GM12878 (cell line): ENCODE measurements around the gene RREB1. TPM values are rescaled to one million over a fixed set of nuclear protein-coding genes. Genes with fewer than 3 reads are reported as not detected.

Experiments
- ATF2 ChIP-seq: IDR thresholded peaks from 2 replicates; pipeline ENCODE4 v1.6.1; 2012; ENCODE audit warnings: low read length, inconsistent platforms
- BCL11A ChIP-seq: IDR thresholded peaks from 2 replicates; pipeline ENCODE4 v1.6.1; 2011; ENCODE audit warnings: low read depth, low read length
- IKZF1 ChIP-seq: fragments of 450-650 bp; conservative IDR thresholded peaks from 2 replicates; pipeline ENCODE4 v1.6.1; 2017; ENCODE audit warnings: antibody characterized with exemption, mild to moderate bottlenecking
- JUNB ChIP-seq: IDR thresholded peaks from 2 replicates; pipeline ENCODE4 v1.6.1; 2016; ENCODE audit warnings: antibody characterized with exemption, mild to moderate bottlenecking
- MEF2B ChIP-seq: fragments of 450-650 bp; IDR thresholded peaks from 2 replicates; pipeline ENCODE4 v1.6.1; 2018; ENCODE audit warnings: mild to moderate bottlenecking, moderate library complexity; ENCODE audit not compliant: partially characterized antibody, poor library complexity, severe bottlenecking
- MLLT1 ChIP-seq: fragments of 450-650 bp; IDR thresholded peaks from 2 replicates; pipeline ENCODE4 v1.6.1; 2016; ENCODE audit warnings: mild to moderate bottlenecking
- MTA2 ChIP-seq: fragments of 450-650 bp; IDR thresholded peaks from 2 replicates; pipeline ENCODE4 v1.6.1; 2016; ENCODE audit warnings: low read depth, mild to moderate bottlenecking, moderate library complexity
- NBN ChIP-seq: fragments of 450-650 bp; IDR thresholded peaks from 2 replicates; pipeline ENCODE4 v1.6.1; 2016
- POLR2AphosphoS2 ChIP-seq: IDR thresholded peaks from 2 replicates; pipeline ENCODE4 v1.6.1; 2011; ENCODE audit warnings: low read depth, mild to moderate bottlenecking, low read length, improper control_type of control experiment, moderate library complexity
- PRDM15 ChIP-seq: fragments of 450-650 bp; formaldehyde crosslinking; IDR thresholded peaks from 2 replicates; pipeline ENCODE4 v1.4.0; 2020; ENCODE audit warnings: mild to moderate bottlenecking, moderate library complexity
- RAD21 ChIP-seq: IDR thresholded peaks from 2 replicates; pipeline ENCODE4 v1.6.1; 2011; ENCODE audit warnings: mild to moderate bottlenecking, low read depth, low read length, moderate library complexity; ENCODE audit not compliant: insufficient read depth
- RELA ChIP-seq: fragments of 450-650 bp; IDR thresholded peaks from 2 replicates; pipeline ENCODE4 v1.8.0; 2014; ENCODE audit warnings: borderline replicate concordance; ENCODE audit not compliant: partially characterized antibody
- RELB ChIP-seq: fragments of 450-650 bp; IDR thresholded peaks from 2 replicates; pipeline ENCODE4 v1.6.1; 2017; ENCODE audit warnings: low read depth, mild to moderate bottlenecking, moderate library complexity
- RUNX3 ChIP-seq: IDR thresholded peaks from 2 replicates; pipeline ENCODE4 v1.6.1; 2012; ENCODE audit warnings: low read length, inconsistent platforms
- ZNF384 ChIP-seq: IDR thresholded peaks from 2 replicates; pipeline ENCODE4 v1.6.1; 2012; ENCODE audit warnings: low read depth, mild to moderate bottlenecking, low read length, improper control_type of control experiment, borderline replicate concordance
- polyA plus RNA-seq, 11 experiments: library from polyadenylated mRNA; depleted of rRNA in 4 of 11; unstranded in 6 of 11; stranded (reverse) in 5 of 11; fragments of >200 nt; fragmentation: Nextera tagmentation in 4 of 11; fragmentation: Illumina TruSeq in 1 of 11; extraction: Ambion mirVana in 4 of 11; extraction: Trizol in 1 of 11; gene quantifications; 1 replicate in 1 of 11; 2 replicates in 10 of 11; pipeline versions ENCODE4 v1.2.1 to v1.2.3, GENCODE V29; 2011 to 2016; ENCODE audit warnings: inconsistent platforms in 2 of 11, missing spikeins in 2 of 11, low read depth in 1 of 11
- total RNA-seq, 4 experiments: library from RNA; depleted of rRNA in 3 of 4; stranded (reverse); fragments of >200 nt in 3 of 4; fragmentation: Illumina TruSeq in 1 of 4; extraction: Trizol in 1 of 4; gene quantifications; 2 replicates each; pipeline versions ENCODE4 v1.2.1 to v1.2.3, GENCODE V29; 2013 to 2021

Gene RREB1
- total and polyA plus RNA-seq, 10 of the 15 experiments (the other 5 are each of a cell fraction or from before 2014, with no cell fraction given), result 1.9 to 30.3 (median 8.6) TPM

GRCh38 chr6:7236306-7237209 is 128.8 kb downstream of the RREB1 start (continued):
- TF ChIP-seq PRDM15 (CRISPR knock-in tag) (no peak), POLR2AphosphoS2 (no peak), ZNF384 (peak; percentile 92), ATF2 (peak; percentile 67; the same call in 1 of the 2 replicates), RUNX3 (peak; percentile 65; the same call in 1 of the 2 replicates), MEF2B (no peak), RAD21 (peak; percentile 14; the same call in 1 of the 2 replicates), MLLT1 (0 out of 2 replicates have a peak, but pooled peaks have one; percentile 31), IKZF1 (peak; percentile 60), NBN (peak; percentile 33; the same call in 1 of the 2 replicates), MTA2 (peak; percentile 46; the same call in 1 of the 2 replicates), RELB (peak; percentile 89), BCL11A (peak; percentile 63), RELA (peak; percentile 15), JUNB (peak; percentile 60; the same call in 1 of the 2 replicates)
